Measurements from ENCODE around the gene DOC2B.

GRCh38 chr17:179066-179432 lies 2.4 kb downstream of the DOC2B start:
- TF ChIP-seq POLR2A (IDR thresholded peaks at IDR 0.05; ENCODE audit: low read depth, low read length) (no peak), POLR2AphosphoS5 (IDR thresholded peaks at IDR 0.05; ENCODE audit: low read depth, low read length) (no peak), TAF1 (IDR thresholded peaks at IDR 0.05; ENCODE audit: borderline replicate concordance, low read depth, low read length) (no peak)
